ENCODE measurements around the gene ATF7IP.

GRCh38 chr12:14390870-14391530 is 25.5 kb downstream of the ATF7IP start:
- no peak for TF ChIP-seq POLR2A (IDR thresholded peaks at IDR 0.05)
- TF ChIP-seq CTCF (IDR thresholded peaks at IDR 0.05) = no peak
- TF ChIP-seq POLR2AphosphoS5 (IDR thresholded peaks at IDR 0.05) = no peak
- TF ChIP-seq EP300 (IDR thresholded peaks at IDR 0.05; ENCODE audit: low read depth) = no peak

All from transverse colon (tissue), 4 donors.